Right atrium auricular region (tissue), 2 donors: ENCODE data around the gene PDE9A. TPM values are rescaled to one million over a fixed set of nuclear protein-coding genes. Genes with fewer than 3 reads are reported as not detected.

ENCODE experiments used
- DNase-seq: peaks from one replicate; pipeline ENCODE4 v3.0.0-alpha.2; 2019; ENCODE audit warnings: low spot score
- H3K27ac ChIP-seq, 2 donors: fragments of 200-600 bp; sonication (generic); 1 replicate in 1 of 2; 2 replicates in 1 of 2; pipeline ENCODE4 v1.5.1; 2016 to 2019
- H3K27me3 ChIP-seq, 2 donors: fragments of 200-600 bp; sonication (generic); one replicate each; pipeline versions ENCODE4 v1.5.1 to v1.6.0; 2017 to 2019
- H3K36me3 ChIP-seq: fragments of 200-600 bp; sonication (generic); one replicate; pipeline ENCODE4 v1.5.1; 2016
- H3K4me1 ChIP-seq, 2 donors: fragments of 200-600 bp; sonication (generic); one replicate each; pipeline versions ENCODE4 v1.5.1 to v1.6.0; 2017 to 2019
- H3K4me3 ChIP-seq, 2 donors: fragments of 200-600 bp; sonication (generic); 1 replicate in 1 of 2; 2 replicates in 1 of 2; pipeline ENCODE4 v1.5.1; 2017 to 2019; ENCODE audit warnings: mild to moderate bottlenecking in 1 of 2, moderate library complexity in 1 of 2
- H3K9me3 ChIP-seq, 2 donors: fragments of 200-600 bp; sonication (generic); one replicate each; pipeline ENCODE4 v1.5.1; 2019
- CTCF ChIP-seq, 2 donors: fragments of 200-600 bp; sonication (generic); IDR thresholded peaks; one replicate each; pipeline ENCODE4 v1.5.1; 2019; ENCODE audit warnings: antibody characterized with exemption in 2 of 2
- total RNA-seq, 2 donors: library from RNA; depleted of rRNA; stranded (reverse); fragments of >200 nt; gene quantifications; one replicate each; pipeline ENCODE4 v1.1.0, GENCODE V29; 2016

The PDE9A gene
- total RNA-seq, 2 donors from 2014 or later: 1.1 to 2.0 TPM

DNA sequence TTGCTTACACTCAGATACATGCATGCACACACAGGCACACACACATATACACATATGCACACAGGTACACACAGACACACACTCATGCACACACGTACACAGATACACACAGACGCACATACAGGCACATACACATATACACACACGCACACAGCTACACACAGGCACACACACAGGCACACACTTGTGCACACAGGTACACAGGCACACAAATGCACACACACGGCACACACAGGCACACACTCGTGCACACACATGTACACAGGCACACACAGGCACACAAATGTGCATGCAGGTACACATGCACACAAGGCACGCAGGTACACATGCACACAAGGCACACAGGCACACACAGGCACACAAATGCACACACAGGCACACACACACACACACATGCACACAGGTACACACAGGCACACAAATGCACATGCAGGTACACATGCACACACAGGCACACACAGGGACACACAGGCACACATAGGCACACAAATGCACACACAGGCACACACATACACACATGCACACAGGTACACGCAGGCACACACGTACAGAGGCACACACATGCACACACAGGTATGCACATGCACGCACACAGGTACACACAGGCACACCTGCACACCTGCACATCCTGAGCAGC lies 115.9 kb downstream of the PDE9A start:
- Histone ChIP-seq H3K27me3 (no peaks in the 10 kb centered on the region), H3K9me3 (no peaks in the 10 kb centered on the region), H3K36me3 (no peaks in the 10 kb centered on the region), H3K27ac (no peak overlapping the region), H3K4me3 (no peak overlapping the region), H3K4me1 (no peaks in the 10 kb centered on the region)
- no peak for TF ChIP-seq CTCF (IDR thresholded peaks at IDR 0.05)
- no peak for DNase-seq

- H3K4me1 ChIP-seq: no peaks in the 10 kb centered on the region
- H3K4me3 ChIP-seq: no peak overlapping the region
- H3K27me3 ChIP-seq: no peaks in the 10 kb centered on the region
- H3K36me3 ChIP-seq: no peaks in the 10 kb centered on the region
- no peak for TF ChIP-seq CTCF (IDR thresholded peaks at IDR 0.05)
- H3K27ac ChIP-seq: no peak overlapping the region
- no peaks in the 10 kb centered on the region for H3K9me3 ChIP-seq
- DNase-seq: no peak
Observed at GRCh38 chr21:42769820-42770716, 116.6 kb downstream of the PDE9A start.

DNA sequence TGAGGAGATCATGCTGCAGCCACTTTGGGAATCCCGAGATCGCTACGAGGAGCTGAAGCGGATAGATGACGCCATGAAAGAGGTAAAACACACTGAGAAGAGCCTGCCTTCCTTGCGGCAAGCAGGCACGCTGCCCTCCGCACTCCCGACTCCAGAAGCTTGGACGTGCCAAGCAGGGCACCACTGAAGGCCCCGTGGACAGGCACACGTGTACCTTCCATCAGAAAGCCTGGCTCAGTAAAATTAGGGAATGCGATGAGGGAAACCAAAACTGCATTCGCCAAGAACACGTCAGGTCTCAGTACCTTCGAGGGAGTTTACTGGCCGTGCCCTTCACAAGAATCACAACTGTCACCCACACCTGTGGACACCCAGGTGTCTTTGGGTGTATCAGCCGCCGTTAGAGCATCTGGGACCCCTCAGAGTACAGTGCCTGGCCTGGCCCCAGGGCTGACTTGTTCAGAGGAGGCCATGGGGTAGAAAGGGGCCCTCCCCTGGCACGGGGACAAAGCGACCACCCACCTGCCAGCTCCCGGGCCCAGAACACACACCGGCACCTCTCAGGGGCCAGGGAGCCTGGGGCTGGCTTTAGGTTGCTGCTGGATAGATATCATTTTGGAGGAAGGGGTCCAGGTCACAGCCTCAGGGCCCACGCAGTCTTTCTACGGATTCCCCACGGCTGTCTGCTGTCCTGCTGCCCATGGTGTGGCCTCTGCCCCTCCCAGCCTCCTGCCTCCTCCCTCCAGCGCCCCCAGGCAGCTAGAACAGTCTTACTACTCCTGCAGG lies 117.5 kb downstream of the PDE9A start:
- no peaks in the 10 kb centered on the region for H3K9me3 ChIP-seq
- no peak overlapping the region for H3K4me3 ChIP-seq
- H3K36me3 ChIP-seq: no peaks in the 10 kb centered on the region
- H3K27me3 ChIP-seq: no peaks in the 10 kb centered on the region
- no peak overlapping the region for H3K27ac ChIP-seq
- no peak for DNase-seq
- H3K4me1 ChIP-seq: no peaks in the 10 kb centered on the region
- TF ChIP-seq CTCF (IDR thresholded peaks at IDR 0.05): no peak

- Histone ChIP-seq H3K27me3 (no peaks in the 10 kb centered on the region), H3K36me3 (no peaks in the 10 kb centered on the region), H3K4me3 (no peak overlapping the region), H3K9me3 (no peaks in the 10 kb centered on the region), H3K4me1 (no peaks in the 10 kb centered on the region), H3K27ac (no peak overlapping the region)
- no peak for DNase-seq
- no peak for TF ChIP-seq CTCF (IDR thresholded peaks at IDR 0.05)
Observed at GRCh38 chr21:42771503-42771805, 118.0 kb downstream of the PDE9A start.

GRCh38 chr21:42775123-42775522 lies 121.7 kb downstream of the PDE9A start:
- no peak for DNase-seq
- no peaks in the 10 kb centered on the region for H3K27me3 ChIP-seq
- H3K9me3 ChIP-seq: no peaks in the 10 kb centered on the region
- no peak overlapping the region for H3K4me3 ChIP-seq
- no peaks in the 10 kb centered on the region for H3K4me1 ChIP-seq
- no peak for TF ChIP-seq CTCF (IDR thresholded peaks at IDR 0.05)
- no peak overlapping the region for H3K27ac ChIP-seq
- no peaks in the 10 kb centered on the region for H3K36me3 ChIP-seq
